DMS153 (cell line): Measurements from ENCODE around the gene MEX3D.

ENCODE experiments used
- DNase-seq: peaks from one replicate; lab custom pipeline; 2025; lab: John Stamatoyannopoulos, UW

MEX3D gene

GRCh38 chr19:1568320-1569019 lies at the start of gene MEX3D:
Gene MEX3D (minus strand): TSS chr19:1568325. CDS start chr19:1568058, 267 bp downstream.
- DNase-seq: peak; percentile 9

GRCh38 chr19:1616875-1617274 lies 48.8 kb upstream of the MEX3D start:
- DNase-seq: no peak

- no peak for DNase-seq
Measured at GRCh38 chr19:1616396-1616795, 48.3 kb upstream of the MEX3D start.

GRCh38 chr19:1615156-1615765 lies 47.1 kb upstream of the MEX3D start:
- no peak for DNase-seq

- DNase-seq: no peak
Measured at GRCh38 chr19:1613808-1614570, 45.9 kb upstream of the MEX3D start.

- no peak for DNase-seq
Measured at GRCh38 chr19:1613146-1613545, 45.0 kb upstream of the MEX3D start.

GRCh38 chr19:1612114-1613086 lies 44.3 kb upstream of the MEX3D start:
- no peak for DNase-seq

- no peak for DNase-seq
Measured at GRCh38 chr19:1611353-1611752, 43.2 kb upstream of the MEX3D start.

- DNase-seq: no peak
Measured at GRCh38 chr19:1610579-1610978, 42.5 kb upstream of the MEX3D start.

GRCh38 chr19:1609680-1610474 lies 41.8 kb upstream of the MEX3D start:
- no peak for DNase-seq

- DNase-seq: no peak
Measured at GRCh38 chr19:1609103-1609396, 40.9 kb upstream of the MEX3D start.

- no peak for DNase-seq
Measured at GRCh38 chr19:1608359-1609102, 40.4 kb upstream of the MEX3D start.

GRCh38 chr19:1606138-1606651 lies 38.1 kb upstream of the MEX3D start:
- DNase-seq: no peak

- DNase-seq: peak; percentile 63
Measured at GRCh38 chr19:1605236-1606137, 37.4 kb upstream of the MEX3D start, which contains the start of gene UQCR11. Gene UQCR11 (minus strand): TSS chr19:1605462. CDS start chr19:1605409, 53 bp downstream.

- DNase-seq: no peak
Measured at GRCh38 chr19:1602091-1602707, 34.1 kb upstream of the MEX3D start.

- no peak for DNase-seq
Measured at GRCh38 chr19:1601613-1602064, 33.5 kb upstream of the MEX3D start.

GRCh38 chr19:1599460-1599846 lies 31.3 kb upstream of the MEX3D start:
- no peak for DNase-seq

GRCh38 chr19:1598777-1599459 lies 30.8 kb upstream of the MEX3D start:
- no peak for DNase-seq
